ENCODE data around the gene PTPRM. TPM values are rescaled to one million over a fixed set of nuclear protein-coding genes. Genes with fewer than 3 reads are reported as not detected.

PTPRM gene
- total RNA-seq, 4 donors from 2014 or later: 22.5 to 92.5 (median 39.2) TPM

- no peak overlapping the region for H3K27ac ChIP-seq
- in situ Hi-C loops (cut with MboI; ENCODE audit: low pct_ligation_motif_present in 1 of 4, low pct_unique_long_range_greater_than_20kb in 1 of 4, low sequenced_read_pairs in 3 of 4): loop anchor here in 1 of 4 donors (25.0 kb wide), 1 partner anchor 106 kb away; no protein-coding TSS in a partner anchor
- DNase-seq: no peak
Observed at GRCh38 chr18:7805880-7806279, 238.8 kb downstream of the PTPRM start.

GRCh38 chr18:7807936-7808453, 240.9 kb downstream of the PTPRM start:
- H3K9me3 ChIP-seq: no peaks in the 10 kb centered on the region
- intact Hi-C loops (cut with DNase I; ENCODE audit: low total_unique reads) (no loop called here), in situ Hi-C loops (cut with MboI; ENCODE audit: low pct_ligation_motif_present in 1 of 4, low pct_unique_long_range_greater_than_20kb in 1 of 4, low sequenced_read_pairs in 3 of 4) (loop anchor here in 1 of 4 donors (25.0 kb wide), 1 partner anchor 104 kb away; no protein-coding TSS in a partner anchor)
- peaks cover 0 to 7% (median 0%) of the 10 kb centered on the region in 4 donors for H3K4me1 ChIP-seq
- H3K4me3 ChIP-seq: no peak overlapping the region
- no peaks in the 10 kb centered on the region for H3K36me3 ChIP-seq
- 68 to 83% methylated on average over 8 to 9 of the region's 9 CpGs for WGBS, 2 donors (ENCODE audit: low coverage in 1 of 2)
- DNase-seq: no peak
- TF ChIP-seq POLR2AphosphoS5 (IDR thresholded peaks at IDR 0.05) (no peak), CTCF (IDR thresholded peaks at IDR 0.05) (no peak), EP300 (IDR thresholded peaks at IDR 0.05; ENCODE audit: low read depth) (no peak), POLR2A (IDR thresholded peaks at IDR 0.05) (no peak)
- H3K27ac ChIP-seq: no peak overlapping the region
- H3K27me3 ChIP-seq: no peaks in the 10 kb centered on the region

More at GRCh38 chr18:7805880-7806279, 238.8 kb downstream of the PTPRM start:
- Histone ChIP-seq H3K27me3 (no peaks in the 10 kb centered on the region), H3K4me1 (no peaks in the 10 kb centered on the region), H3K36me3 (no peaks in the 10 kb centered on the region), H3K9me3 (no peaks in the 10 kb centered on the region), H3K4me3 (no peak overlapping the region)
- TF ChIP-seq EP300 (IDR thresholded peaks at IDR 0.05; ENCODE audit: low read depth) (no peak), POLR2AphosphoS5 (IDR thresholded peaks at IDR 0.05) (no peak), POLR2A (IDR thresholded peaks at IDR 0.05) (no peak), CTCF (IDR thresholded peaks at IDR 0.05) (no peak)
- intact Hi-C loops (cut with DNase I; ENCODE audit: low total_unique reads): no loop called here
- 83 to 86% methylated on average over 1 of the region's 1 CpG for WGBS, 2 donors (ENCODE audit: low coverage in 1 of 2)

- intact Hi-C loops (cut with DNase I; ENCODE audit: low total_unique reads): no loop called here
- no peak for DNase-seq
- in situ Hi-C loops (cut with MboI; ENCODE audit: low pct_ligation_motif_present in 1 of 4, low pct_unique_long_range_greater_than_20kb in 1 of 4, low sequenced_read_pairs in 3 of 4): loop anchor here in 1 of 4 donors (25.0 kb wide), 1 partner anchor 103 kb away; no protein-coding TSS in a partner anchor
- no peak overlapping the region for H3K27ac ChIP-seq
- 57 to 100% methylated on average over 3 to 5 of the region's 5 CpGs for whole genome bisulfite sequencing, 2 donors (ENCODE audit: low coverage in 1 of 2)
- TF ChIP-seq CTCF (IDR thresholded peaks at IDR 0.05): no peak
- peaks cover 0 to 7% (median 0%) of the 10 kb centered on the region in 4 donors for H3K4me1 ChIP-seq
- no peaks in the 10 kb centered on the region for H3K36me3 ChIP-seq
- H3K9me3 ChIP-seq: no peaks in the 10 kb centered on the region
- H3K27me3 ChIP-seq: no peaks in the 10 kb centered on the region
- H3K4me3 ChIP-seq: no peak overlapping the region
Observed at GRCh38 chr18:7808992-7809391, 241.9 kb downstream of the PTPRM start.

GRCh38 chr18:7809455-7809854, 242.3 kb downstream of the PTPRM start:
- peaks cover 2% of the 10 kb centered on the region in 2 donors for H3K9me3 ChIP-seq
- WGBS, 2 donors (ENCODE audit: low coverage in 1 of 2): 80 to 82% methylated on average over 1 to 6 of the region's 6 CpGs
- no peak overlapping the region for H3K27ac ChIP-seq
- no peaks in the 10 kb centered on the region for H3K36me3 ChIP-seq
- TF ChIP-seq POLR2AphosphoS5 (IDR thresholded peaks at IDR 0.05) (no peak), POLR2A (IDR thresholded peaks at IDR 0.05) (no peak), EP300 (IDR thresholded peaks at IDR 0.05; ENCODE audit: low read depth) (no peak), CTCF (IDR thresholded peaks at IDR 0.05) (no peak)
- DNase-seq: no peak
- peaks cover 0 to 7% (median 0%) of the 10 kb centered on the region in 4 donors for H3K4me1 ChIP-seq
- intact Hi-C loops (cut with DNase I; ENCODE audit: low total_unique reads): no loop called here
- in situ Hi-C loops (cut with MboI; ENCODE audit: low pct_ligation_motif_present in 1 of 4, low pct_unique_long_range_greater_than_20kb in 1 of 4, low sequenced_read_pairs in 3 of 4): loop anchor here in 1 of 4 donors (25.0 kb wide), 1 partner anchor 103 kb away; no protein-coding TSS in a partner anchor
- no peak overlapping the region for H3K4me3 ChIP-seq
- H3K27me3 ChIP-seq: no peaks in the 10 kb centered on the region
